ENCODE results near the gene MS4A18. TPM values are rescaled to one million over a fixed set of nuclear protein-coding genes. Genes with fewer than 3 reads are reported as not detected.

Gene MS4A18
- total RNA-seq, 2 donors from 2014 or later = not detected

- Mint-ChIP-seq H3K27ac (no peak overlapping the region), H3K36me3 (no peaks in the 10 kb centered on the region), H3K9me3 (no peaks in the 10 kb centered on the region)
- DNase-seq (ENCODE audit: low spot score in 2 of 2) (no peak), ATAC-seq (no peak)
These were observed 66.2 kb downstream of the MS4A18 start for GRCh38 chr11:60790726-60791125.

GRCh38 chr11:60791153-60791933 lies 66.8 kb downstream of the MS4A18 start:
- Mint-ChIP-seq H3K36me3 (no peaks in the 10 kb centered on the region), H3K9me3 (no peaks in the 10 kb centered on the region), H3K27ac (no peak overlapping the region)
- ATAC-seq (no peak), DNase-seq (ENCODE audit: low spot score in 2 of 2) (no peak)

- DNase-seq (ENCODE audit: low spot score in 2 of 2) (no peak), ATAC-seq (no peak)
- no peaks in the 10 kb centered on the region for H3K9me3 Mint-ChIP-seq
- no peaks in the 10 kb centered on the region for H3K36me3 Mint-ChIP-seq
- peak overlapping the region in 1 of 2 donors; percentile 4 for H3K27ac Mint-ChIP-seq
These were observed 68.0 kb downstream of the MS4A18 start for GRCh38 chr11:60792521-60792920.

Other genes starting within 250 kb of the MS4A18 start
- not detected for gene MS4A12, start 231.9 kb upstream of the MS4A18 start, total RNA-seq
- not detected for gene MS4A13, start 209.3 kb upstream of the MS4A18 start, total RNA-seq
- not detected for gene MS4A8, start 25.1 kb upstream of the MS4A18 start, total RNA-seq
- not detected for gene MS4A15, start 32.1 kb downstream of the MS4A18 start, total RNA-seq
- not detected for gene MS4A10, start 60.6 kb downstream of the MS4A18 start, total RNA-seq
- gene CCDC86, start 117.4 kb downstream of the MS4A18 start, total RNA-seq = 10 to 100 TPM; 29.3 to 38.0 TPM
- under 1 TPM in 1 of 2 donors, not detected in 1; 0.25 TPM for gene PTGDR2, start 131.2 kb downstream of the MS4A18 start, total RNA-seq
- not detected for gene ZP1, start 142.8 kb downstream of the MS4A18 start, total RNA-seq
- gene PRPF19, start 181.9 kb downstream of the MS4A18 start, total RNA-seq = 100 to 1,000 TPM in 1 of 2 donors, 10 to 100 TPM in 1; 71.0 to 149 TPM
- 10 to 100 TPM; 31.9 to 95.1 TPM for gene TMEM109, start 189.4 kb downstream of the MS4A18 start, total RNA-seq
- gene TMEM132A, start 199.7 kb downstream of the MS4A18 start, total RNA-seq = 1 to 10 TPM in 1 of 2 donors, under 1 TPM in 1; 0.71 to 1.4 TPM
- gene SLC15A3, start 227.5 kb downstream of the MS4A18 start, total RNA-seq = 1 to 10 TPM; 5.9 to 9.0 TPM
- gene CD6, start 247.0 kb downstream of the MS4A18 start, total RNA-seq = 100 to 1,000 TPM; 227 to 339 TPM

All from activated naive CD4-positive, alpha-beta T cell treated with anti-CD3 and anti-CD28 coated beads, Interleukin-2, amount 50 U/mL, for 72 hours (primary cell).